K562 (cell line): ENCODE results near the gene EPHX1.

Source experiments
- CTCF ChIP-seq, 3 experiments: IDR thresholded peaks in 2 of 3; conservative IDR thresholded peaks in 1 of 3; 2 replicates each; pipeline ENCODE4 v1.5.1; 2011 to 2012; ENCODE audit warnings: low read length in 3 of 3, mild to moderate bottlenecking in 3 of 3, control low read depth in 2 of 3, improper control_type of control experiment in 1 of 3, inconsistent platforms in 1 of 3, low read depth in 1 of 3, mixed read lengths in 1 of 3, moderate library complexity in 1 of 3; ENCODE audit not compliant: insufficient read depth in 2 of 3
- EZH2 ChIP-seq: IDR thresholded peaks from 2 replicates; pipeline ENCODE4 v1.6.1; 2012; ENCODE audit warnings: low read depth, mild to moderate bottlenecking, inconsistent platforms, low read length, borderline replicate concordance
- FOSL1 ChIP-seq: fragments of 200-800 bp; sonication (Bioruptor generic); conservative IDR thresholded peaks from 2 replicates; pipeline ENCODE4 v1.6.1; 2016; ENCODE audit warnings: missing genetic modification characterization, missing compliant biosample characterization
- GMEB1 ChIP-seq: fragments of 250-450 bp; sonication (Bioruptor Pico); IDR thresholded peaks from 2 replicates; pipeline ENCODE4 v1.4.0; 2020; ENCODE audit warnings: mild to moderate bottlenecking
- JUN ChIP-seq, 2 experiments: sonication (generic) in 1 of 2; formaldehyde crosslinking in 1 of 2; IDR thresholded peaks; 2 replicates each; pipeline versions ENCODE4 v1.6.1 to v1.8.0; 2012 to 2022; ENCODE audit warnings: borderline replicate concordance in 2 of 2, mild to moderate bottlenecking in 2 of 2, improper control_type of control experiment in 1 of 2, low read depth in 1 of 2, low read length in 1 of 2, missing genetic modification reagents in 1 of 2
- KLF1 ChIP-seq: fragments of 450-650 bp; IDR thresholded peaks from 2 replicates; pipeline ENCODE4 v1.6.1; 2016; ENCODE audit warnings: missing genetic modification characterization, missing compliant biosample characterization
- POLR2AphosphoS5 ChIP-seq: IDR thresholded peaks from 2 replicates; pipeline ENCODE4 v1.6.1; 2011; ENCODE audit warnings: mild to moderate bottlenecking, low read depth, low read length, moderate library complexity; ENCODE audit not compliant: control insufficient read depth, insufficient read depth

GRCh38 chr1:225892307-225892706, 82.4 kb downstream of the EPHX1 start:
- TF ChIP-seq EZH2 (no peak), GMEB1 (no peak), POLR2AphosphoS5 (no peak), KLF1 (tag) (no peak), FOSL1 (tag) (no peak), CTCF (IDR thresholded peaks at IDR 0.05 in 2 of 3, conservative IDR thresholded peaks at IDR 0.05 in 1 of 3; ENCODE audit: insufficient read depth in 2 of 3, low read depth in 1 of 3, low read length in 3 of 3) (no peak), JUN (IDR thresholded peaks at IDR 0.05; ENCODE audit: borderline replicate concordance, low read depth, low read length) (no peak), JUN (CRISPR knock-in tag; IDR thresholded peaks at IDR 0.05; ENCODE audit: borderline replicate concordance) (no peak)
